HepG2 (cell line): Measurements from ENCODE around the gene DAB2IP. TPM values are rescaled to one million over a fixed set of nuclear protein-coding genes. Genes with fewer than 3 reads are reported as not detected.

ENCODE experiments used
- ATAC-seq: fragments of 200-7000 bp; cut with Tn5 transposase; 3 replicates; pipeline ENCODE4 v1.9.1; 2020; ENCODE audit warnings: mild to moderate bottlenecking, moderate library complexity
- BruUV-seq: library from RNA; stranded (reverse); fragments of 400-500 nt; replicated peaks from 2 replicates; lab custom pipeline; 2021; lab: Mats Ljungman, UMichigan
- CTCF ChIA-PET: fragments of 300-600 bp; formaldehyde crosslinking; extraction: SDS; loops from one replicate; lab custom pipeline; 2021; ENCODE audit warnings: low total read pairs, inconsistent platforms, low intra/inter-chr PET ratio; lab: Yijun Ruan, JAX
- POLR2A ChIA-PET: fragments of 350-600 bp; sonication (Branson Sonifier 250); formaldehyde crosslinking; loops from one replicate; lab custom pipeline; 2020; ENCODE audit warnings: antibody characterized with exemption, inconsistent platforms; lab: Yijun Ruan, JAX
- DNase-seq: peaks from one replicate; pipeline ENCODE4 v3.0.0-alpha.2; 2015; ENCODE audit warnings: low spot score
- FAIRE-seq: peaks from 3 replicates; lab custom pipeline; 2011; peaks lifted over from hg19 to GRCh38; lab: Jason Lieb, UNC
- H2AFZ ChIP-seq: one replicate; pipeline ENCODE4 v1.6.1; 2011; ENCODE audit warnings: low read length, inconsistent platforms
- H3K27ac ChIP-seq: fragments of 300-600 bp; 3 replicates; pipeline ENCODE4 v1.8.0; 2011; ENCODE audit warnings: mixed run types, mild to moderate bottlenecking, mixed read lengths, low read length, inconsistent platforms; ENCODE audit not compliant: insufficient read depth; ENCODE audit errors: extremely low read length
- H3K27me3 ChIP-seq, 2 experiments: fragments of 200-600 bp in 1 of 2; 2 replicates in 1 of 2; 3 replicates in 1 of 2; pipeline versions ENCODE4 v1.6.0 to v1.8.0; 2011; ENCODE audit warnings: low read length in 2 of 2, mild to moderate bottlenecking in 2 of 2, moderate library complexity in 2 of 2, inconsistent platforms in 1 of 2; ENCODE audit not compliant: insufficient read depth in 2 of 2, control insufficient read depth in 1 of 2
- H3K36me3 ChIP-seq, 2 experiments: fragments of 200-600 bp in 1 of 2; replicated peaks in 1 of 2; 2 replicates in 1 of 2; 3 replicates in 1 of 2; pipeline versions ENCODE4 v1.5.1 to v1.8.0; 2011; ENCODE audit warnings: low read length in 2 of 2, inconsistent platforms in 1 of 2; ENCODE audit not compliant: insufficient read depth in 2 of 2, control insufficient read depth in 1 of 2
- H3K4me1 ChIP-seq: 2 replicates; pipeline ENCODE4 v1.5.1; 2012; ENCODE audit warnings: low read length, inconsistent platforms; ENCODE audit not compliant: insufficient read depth
- H3K4me2 ChIP-seq: 2 replicates; pipeline ENCODE4 v1.6.0; 2011; ENCODE audit warnings: low read depth, low read length, inconsistent platforms
- H3K4me3 ChIP-seq, 3 experiments: fragments of 200-600 bp in 1 of 3; sonication (generic), shearing (Covaris generic) in 1 of 3; replicated peaks in 1 of 3; 2 replicates each; pipeline ENCODE4 v1.5.1; 2011 to 2016; ENCODE audit warnings: low read length in 3 of 3, inconsistent platforms in 2 of 3, low read depth in 2 of 3, mild to moderate bottlenecking in 2 of 3, control low read depth in 1 of 3, mixed read lengths in 1 of 3; ENCODE audit not compliant: insufficient read depth in 1 of 3
- H3K79me2 ChIP-seq: one replicate; pipeline ENCODE4 v1.6.1; 2011; ENCODE audit warnings: low read length, inconsistent platforms; ENCODE audit not compliant: insufficient read depth
- H3K9ac ChIP-seq: 2 replicates; pipeline ENCODE4 v1.6.0; 2011; ENCODE audit warnings: mild to moderate bottlenecking, low read depth, low read length, inconsistent platforms; ENCODE audit not compliant: insufficient read depth
- H3K9me3 ChIP-seq: 2 replicates; pipeline ENCODE4 v1.5.1; 2012; ENCODE audit warnings: mild to moderate bottlenecking, low read length
- H4K20me1 ChIP-seq: 2 replicates; pipeline ENCODE4 v1.6.0; 2011; ENCODE audit warnings: inconsistent platforms, mild to moderate bottlenecking, low read length, moderate library complexity; ENCODE audit not compliant: insufficient read depth
- CSRNP2 ChIP-seq: sonication (generic); formaldehyde crosslinking; conservative IDR thresholded peaks from 2 replicates; pipeline ENCODE4 v1.8.0; 2022; ENCODE audit warnings: low read depth, missing genetic modification reagents
- KDM3A ChIP-seq: IDR thresholded peaks from 2 replicates; pipeline ENCODE4 v1.6.1; 2018; ENCODE audit warnings: low read depth, missing compliant biosample characterization
- MAX ChIP-seq: IDR thresholded peaks from 2 replicates; pipeline ENCODE4 v1.6.1; 2012; ENCODE audit warnings: inconsistent platforms
- MAZ ChIP-seq, 2 experiments: sonication (generic) in 1 of 2; formaldehyde crosslinking in 1 of 2; IDR thresholded peaks; 2 replicates each; pipeline versions ENCODE4 v1.5.0 to v1.6.1; 2012 to 2020; ENCODE audit warnings: low read depth in 2 of 2, mild to moderate bottlenecking in 2 of 2, borderline replicate concordance in 1 of 2, improper control_type of control experiment in 1 of 2, low read length in 1 of 2, missing genetic modification reagents in 1 of 2, moderate library complexity in 1 of 2
- MBNL3 ChIP-seq: fragments of 250-450 bp; sonication (Bioruptor Pico); conservative IDR thresholded peaks from 2 replicates; pipeline ENCODE4 v1.8.0; 2022; ENCODE audit warnings: mild to moderate bottlenecking, inconsistent platforms
- NR2F6 ChIP-seq, 2 experiments: IDR thresholded peaks; 2 replicates each; pipeline ENCODE4 v1.6.1; 2016; ENCODE audit warnings: antibody characterized with exemption in 1 of 2, mild to moderate bottlenecking in 1 of 2
- RFX1 ChIP-seq: fragments of 450-650 bp; IDR thresholded peaks from 2 replicates; pipeline ENCODE4 v1.6.1; 2017
- SALL1 ChIP-seq: sonication (generic); formaldehyde crosslinking; IDR thresholded peaks from 2 replicates; pipeline ENCODE4 v1.8.0; 2022; ENCODE audit warnings: mild to moderate bottlenecking, missing genetic modification reagents
- SAP130 ChIP-seq: IDR thresholded peaks from 2 replicates; pipeline ENCODE4 v1.6.1; 2016; ENCODE audit warnings: low read depth
- ZFP36L1 ChIP-seq: sonication (generic); formaldehyde crosslinking; IDR thresholded peaks from 2 replicates; pipeline ENCODE4 v1.8.0; 2022; ENCODE audit warnings: mild to moderate bottlenecking, missing genetic modification reagents, moderate library complexity
- ZFX ChIP-seq: sonication (generic); formaldehyde crosslinking; IDR thresholded peaks from 2 replicates; pipeline ENCODE4 v1.4.0; 2020; ENCODE audit warnings: mild to moderate bottlenecking, low read depth, missing genetic modification reagents, moderate library complexity
- ZNF282 ChIP-seq: fragments of 450-650 bp; IDR thresholded peaks from 2 replicates; pipeline ENCODE4 v1.6.1; 2018; ENCODE audit not compliant: partially characterized antibody
- ZNF335 ChIP-seq: sonication (generic); formaldehyde crosslinking; IDR thresholded peaks from 2 replicates; pipeline ENCODE4 v1.4.0; 2020; ENCODE audit warnings: missing genetic modification reagents
- ZNF687 ChIP-seq: sonication (generic); formaldehyde crosslinking; IDR thresholded peaks from 2 replicates; pipeline ENCODE4 v1.5.1; 2020; ENCODE audit warnings: mild to moderate bottlenecking, missing genetic modification reagents, moderate library complexity
- WGBS: methylation state at CpG from one replicate; pipeline ENCODE4 v1.1.6; 2017; ENCODE audit warnings: low lambda C conversion rate; 5-methylcytosine and 5-hydroxymethylcytosine counted together
- in situ Hi-C: cut with HindIII; loops from 2 replicates; pipeline ENCODE4 v1.10.0; 2017; ENCODE audit warnings: low pct_unique_long_range_greater_than_20kb; ENCODE audit not compliant: extremely low pct_ligation_motif_present
- intact Hi-C: fragments of 100-400 bp; cut with micrococcal nuclease; formaldehyde crosslinking; loops from one replicate; pipeline ENCODE4 v1.10.0; 2022; ENCODE audit not compliant: unreplicated experiment
- polyA plus RNA-seq, 8 experiments: library from polyadenylated mRNA; depleted of rRNA in 3 of 8; stranded (reverse) in 7 of 8; unstranded in 1 of 8; fragments of >200 nt; fragmentation: Illumina TruSeq in 4 of 8; extraction: Trizol in 4 of 8; gene quantifications; 2 replicates each; pipeline versions ENCODE4 v1.2.1 to v1.2.3, GENCODE V29; 2011 to 2016; ENCODE audit warnings: low read depth in 4 of 8, missing spikeins in 1 of 8, mixed read lengths in 1 of 8; ENCODE audit not compliant: insufficient read depth in 1 of 8
- total RNA-seq, 5 experiments: library from RNA; depleted of rRNA; stranded (reverse); fragments of >200 nt; fragmentation: Illumina TruSeq; extraction: Trizol; gene quantifications; 2 replicates each; pipeline ENCODE4 v1.2.3, GENCODE V29; 2016; ENCODE audit warnings: low read depth in 1 of 5

DAB2IP gene
- total and polyA plus RNA-seq, 2 of the 13 experiments (the other 11 are each of a cell fraction or from before 2014, with no cell fraction given), result 25.3 to 37.9 TPM

GRCh38 chr9:121675969-121676822 is 24.8 kb downstream of the DAB2IP start:
- Histone ChIP-seq H4K20me1 (no peaks in the 10 kb centered on the region), H3K27ac (no peak overlapping the region), H3K4me1 (peaks cover 17% of the 10 kb centered on the region), H3K79me2 (no peaks in the 10 kb centered on the region), H3K36me3 (no peaks in the 10 kb centered on the region; a peak in 1 of 5 replicates), H3K27me3 (no peaks in the 10 kb centered on the region), H2AFZ (no peak overlapping the region), H3K4me3 (no peak overlapping the region), H3K4me2 (no peak overlapping the region), H3K9ac (no peak overlapping the region), H3K9me3 (no peaks in the 10 kb centered on the region)
- POLR2A ChIA-PET, result no interaction called here
- no peak for FAIRE-seq
- no TSS peak for BruUV-seq
- 78% methylated on average over 14 of the region's 16 CpGs for WGBS
- intact Hi-C loops (no loop called here), in situ Hi-C loops (no loop called here)
- CTCF ChIA-PET, result no interaction called here
- TF ChIP-seq ZFX (CRISPR knock-in tag), result peak; percentile 42; the same call in 1 of the 2 replicates
- no peak for TF ChIP-seq NR2F6 (IDR thresholded peaks at IDR 0.05)
- 0 out of 2 replicates have a peak, but pooled peaks have one; percentile 20 for TF ChIP-seq NR2F6 (CRISPR knock-in tag; IDR thresholded peaks at IDR 0.05)
- TF ChIP-seq MAZ (IDR thresholded peaks at IDR 0.05; ENCODE audit: borderline replicate concordance, low read depth, low read length), result no peak
- 0 out of 2 replicates have a peak, but pooled peaks have one; percentile 9 for TF ChIP-seq MAZ (CRISPR knock-in tag; IDR thresholded peaks at IDR 0.05; ENCODE audit: low read depth)
- TF ChIP-seq MBNL3 (CRISPR knock-in tag), result no peak
- TF ChIP-seq ZNF282, result no peak
- TF ChIP-seq SALL1, result peak; percentile 47; the same call in 1 of the 2 replicates
- TF ChIP-seq ZFP36L1 (CRISPR knock-in tag), result no peak
- peak; percentile 50; the same call in 1 of the 2 replicates for TF ChIP-seq MAX
- TF ChIP-seq ZNF687 (CRISPR knock-in tag), result peak; percentile 82
- no peak for TF ChIP-seq KDM3A
- TF ChIP-seq ZNF335 (CRISPR knock-in tag), result peak; percentile 96
- no peak for TF ChIP-seq RFX1
- no peak for TF ChIP-seq CSRNP2
- TF ChIP-seq SAP130 (CRISPR knock-in tag), result 0 out of 2 replicates have a peak, but pooled peaks have one; percentile 19
- DNase-seq, result peak; percentile 39
- ATAC-seq, result peak; percentile 84
